ENCODE results near the gene FGF4. TPM values are rescaled to one million over a fixed set of nuclear protein-coding genes. Genes with fewer than 3 reads are reported as not detected.

The FGF4 gene
- total RNA-seq, 1 donor from 2014 or later = not detected

DNA sequence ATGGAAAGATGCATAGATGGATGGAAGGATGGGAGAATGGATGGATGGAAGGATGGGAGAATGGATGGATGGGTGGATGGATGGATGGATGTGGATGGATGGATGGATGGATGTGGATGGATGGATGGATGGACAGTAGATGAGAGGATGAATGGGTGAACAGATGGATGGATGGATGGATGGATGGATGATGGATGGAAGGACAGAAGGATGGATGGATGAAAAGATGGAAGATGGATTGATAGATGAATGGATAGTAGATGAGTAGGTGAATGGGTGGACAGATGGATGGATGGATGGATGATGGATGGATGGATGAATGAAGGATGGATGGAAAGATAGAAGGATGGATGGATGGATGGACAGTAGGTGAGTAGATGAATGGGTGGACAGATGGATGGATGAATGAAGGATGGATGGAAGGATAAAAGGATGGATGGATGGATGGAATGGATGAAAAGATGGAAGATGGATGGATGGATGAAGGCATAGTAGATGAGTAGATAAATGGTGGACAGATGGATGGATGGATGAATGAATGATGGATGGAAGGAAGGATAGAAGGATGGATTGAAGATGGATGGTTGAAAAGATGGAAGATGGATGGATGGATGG lies 28.6 kb upstream of the FGF4 start:
- peaks cover 17% of the 10 kb centered on the region for H3K27me3 ChIP-seq (ENCODE audit: control insufficient read depth, insufficient read depth, low read length)
- no peak for DNase-seq (ENCODE audit: low read depth)
- H3K36me3 ChIP-seq (ENCODE audit: control insufficient read depth, insufficient read depth, low read length) = no peaks in the 10 kb centered on the region
- TF ChIP-seq, protein P1, sequence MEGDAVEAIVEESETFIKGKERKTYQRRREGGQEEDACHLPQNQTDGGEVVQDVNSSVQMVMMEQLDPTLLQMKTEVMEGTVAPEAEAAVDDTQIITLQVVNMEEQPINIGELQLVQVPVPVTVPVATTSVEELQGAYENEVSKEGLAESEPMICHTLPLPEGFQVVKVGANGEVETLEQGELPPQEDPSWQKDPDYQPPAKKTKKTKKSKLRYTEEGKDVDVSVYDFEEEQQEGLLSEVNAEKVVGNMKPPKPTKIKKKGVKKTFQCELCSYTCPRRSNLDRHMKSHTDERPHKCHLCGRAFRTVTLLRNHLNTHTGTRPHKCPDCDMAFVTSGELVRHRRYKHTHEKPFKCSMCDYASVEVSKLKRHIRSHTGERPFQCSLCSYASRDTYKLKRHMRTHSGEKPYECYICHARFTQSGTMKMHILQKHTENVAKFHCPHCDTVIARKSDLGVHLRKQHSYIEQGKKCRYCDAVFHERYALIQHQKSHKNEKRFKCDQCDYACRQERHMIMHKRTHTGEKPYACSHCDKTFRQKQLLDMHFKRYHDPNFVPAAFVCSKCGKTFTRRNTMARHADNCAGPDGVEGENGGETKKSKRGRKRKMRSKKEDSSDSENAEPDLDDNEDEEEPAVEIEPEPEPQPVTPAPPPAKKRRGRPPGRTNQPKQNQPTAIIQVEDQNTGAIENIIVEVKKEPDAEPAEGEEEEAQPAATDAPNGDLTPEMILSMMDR (IDR thresholded peaks at IDR 0.05; ENCODE audit: insufficient read depth, low read length, poor library complexity, severe bottlenecking) = no peak
- H3K4me3 ChIP-seq (ENCODE audit: low read depth, low read length) = no peak overlapping the region

DNA sequence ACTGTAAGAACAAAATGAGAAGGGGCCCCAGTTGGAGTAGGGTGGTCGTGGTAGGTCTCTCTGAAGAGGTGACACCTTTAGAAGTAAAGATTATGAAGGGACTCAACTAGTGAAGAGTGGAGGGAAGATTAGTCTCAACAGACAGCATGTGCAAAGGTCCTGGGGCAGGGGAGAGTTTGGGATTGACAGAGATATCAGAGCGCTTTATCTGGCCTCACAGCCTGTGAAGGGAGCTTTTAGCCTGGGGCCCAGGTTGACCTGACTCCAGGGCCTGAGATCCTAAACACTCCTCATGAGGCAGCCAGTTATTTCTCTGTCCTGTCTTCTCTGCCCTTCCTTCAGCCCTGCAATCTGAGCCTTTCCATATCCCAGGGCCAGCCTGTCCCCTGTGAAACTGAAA lies 27.9 kb upstream of the FGF4 start:
- peaks cover 12% of the 10 kb centered on the region for H3K27me3 ChIP-seq (ENCODE audit: control insufficient read depth, insufficient read depth, low read length)
- no peaks in the 10 kb centered on the region for H3K36me3 ChIP-seq (ENCODE audit: control insufficient read depth, insufficient read depth, low read length)
- no peak overlapping the region for H3K4me3 ChIP-seq (ENCODE audit: low read depth, low read length)
- no peak for DNase-seq (ENCODE audit: low read depth)
- TF ChIP-seq, protein P1 (IDR thresholded peaks at IDR 0.05; ENCODE audit: insufficient read depth, low read length, poor library complexity, severe bottlenecking) = no peak

DNA sequence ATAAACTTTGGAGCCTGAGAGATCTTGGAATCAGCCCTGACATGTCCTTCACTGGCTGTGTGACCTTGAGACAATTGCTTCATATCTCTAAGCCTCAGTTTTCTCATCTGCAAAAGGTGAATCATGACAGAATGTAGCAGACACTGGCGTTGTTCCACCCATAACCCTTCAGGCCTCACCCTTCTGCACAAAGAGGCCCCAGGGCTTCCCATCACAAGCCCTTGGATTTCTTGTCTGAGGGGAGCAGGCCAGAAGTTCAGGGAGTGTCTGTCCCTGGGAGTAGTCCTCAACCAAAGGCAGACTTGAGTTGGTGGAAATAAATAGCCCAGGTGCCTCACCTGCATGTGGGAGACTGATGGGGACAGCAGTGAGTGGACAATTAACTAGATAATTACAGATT lies 27.4 kb upstream of the FGF4 start:
- DNase-seq (ENCODE audit: low read depth) = no peak
- Histone ChIP-seq H3K4me3 (ENCODE audit: low read depth, low read length) (no peak overlapping the region), H3K36me3 (ENCODE audit: control insufficient read depth, insufficient read depth, low read length) (no peaks in the 10 kb centered on the region), H3K27me3 (ENCODE audit: control insufficient read depth, insufficient read depth, low read length) (peaks cover 9% of the 10 kb centered on the region)
- TF ChIP-seq, protein P1 (IDR thresholded peaks at IDR 0.05; ENCODE audit: insufficient read depth, low read length, poor library complexity, severe bottlenecking) = no peak

DNA sequence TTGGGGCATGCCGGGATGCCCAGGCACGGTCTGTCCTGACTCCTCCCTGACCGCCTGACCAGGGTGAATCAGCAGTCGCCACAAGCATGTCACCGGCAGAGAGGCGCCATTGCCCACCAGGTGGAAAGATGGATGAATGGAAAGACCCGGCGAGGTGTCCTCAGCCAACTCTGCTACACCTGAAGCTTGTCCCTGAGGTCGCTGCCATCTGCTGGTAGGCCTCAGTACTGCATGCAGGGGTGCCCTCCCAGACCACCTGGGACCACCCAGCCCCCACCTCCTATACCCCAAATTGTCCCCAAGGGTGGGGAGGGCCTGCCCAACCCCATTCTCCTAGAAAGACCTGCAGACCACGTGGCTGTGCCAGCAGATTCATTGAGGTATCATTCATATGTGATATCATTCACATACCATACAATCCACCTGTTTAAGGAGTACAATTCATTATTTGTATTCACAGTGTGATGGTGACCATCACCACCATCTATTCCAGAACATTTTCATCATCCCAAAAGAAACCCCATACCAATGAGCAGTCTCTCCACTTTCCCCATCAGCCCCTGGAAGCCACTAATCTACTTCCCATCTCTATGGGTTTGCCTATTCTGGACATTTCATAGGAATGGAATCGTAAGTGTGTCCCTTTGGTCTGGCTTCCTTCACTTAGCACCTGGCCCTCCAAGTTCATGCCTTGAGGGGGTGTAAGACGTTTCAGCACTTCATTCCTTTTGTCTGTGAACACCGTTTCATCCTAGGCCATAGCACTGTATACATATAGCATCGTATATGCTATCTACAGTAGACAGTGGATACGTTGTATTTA lies 26.6 kb upstream of the FGF4 start:
- Histone ChIP-seq H3K4me3 (ENCODE audit: low read depth, low read length) (no peak overlapping the region), H3K27me3 (ENCODE audit: control insufficient read depth, insufficient read depth, low read length) (peaks cover 9% of the 10 kb centered on the region), H3K36me3 (ENCODE audit: control insufficient read depth, insufficient read depth, low read length) (no peaks in the 10 kb centered on the region)
- no peak for DNase-seq (ENCODE audit: low read depth)
- TF ChIP-seq, protein P1 (IDR thresholded peaks at IDR 0.05; ENCODE audit: insufficient read depth, low read length, poor library complexity, severe bottlenecking) = peak; percentile 92

DNA sequence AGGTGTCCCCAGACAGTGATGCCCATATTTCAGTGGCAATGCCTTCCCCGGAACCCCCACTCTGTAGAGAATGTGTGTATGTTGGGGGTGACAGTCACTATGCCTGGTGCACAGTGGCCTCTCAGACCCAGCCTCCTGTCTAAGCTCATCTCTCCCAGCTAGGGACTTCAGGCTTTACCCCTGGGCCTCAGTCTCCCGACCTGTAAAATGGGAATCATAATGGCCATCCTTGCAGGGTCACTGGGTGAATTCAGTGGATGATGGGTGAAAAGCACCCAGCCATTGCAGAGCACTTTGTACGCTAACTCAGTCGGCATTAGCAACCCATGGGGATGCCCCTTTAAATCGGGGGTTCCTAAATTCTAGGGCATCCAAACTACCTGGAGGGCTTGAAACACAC lies 25.1 kb upstream of the FGF4 start:
- DNase-seq (ENCODE audit: low read depth) = no peak
- H3K4me3 ChIP-seq (ENCODE audit: low read depth, low read length) = no peak overlapping the region
- H3K27me3 ChIP-seq (ENCODE audit: control insufficient read depth, insufficient read depth, low read length) = peaks cover 8% of the 10 kb centered on the region
- TF ChIP-seq, protein P1 (IDR thresholded peaks at IDR 0.05; ENCODE audit: insufficient read depth, low read length, poor library complexity, severe bottlenecking) = no peak
- H3K36me3 ChIP-seq (ENCODE audit: control insufficient read depth, insufficient read depth, low read length) = no peaks in the 10 kb centered on the region
